Neural cell (in vitro differentiated cells): ENCODE data around the gene KIF13A.

Experiments
- CTCF ChIP-seq: fragments of 450-650 bp; IDR thresholded peaks from 2 replicates; pipeline ENCODE4 v1.5.1; 2014; ENCODE audit warnings: antibody characterized with exemption, mild to moderate bottlenecking, moderate library complexity; ENCODE audit not compliant: poor library complexity, severe bottlenecking
- EP300 ChIP-seq: fragments of 450-650 bp; conservative IDR thresholded peaks from 2 replicates; pipeline ENCODE4 v1.6.1; 2014; ENCODE audit warnings: antibody characterized with exemption, mild to moderate bottlenecking, moderate library complexity; ENCODE audit not compliant: poor library complexity, severe bottlenecking
- EZH2 ChIP-seq: fragments of 200-600, 300-800 bp; shearing (Covaris generic), sonication (generic); IDR thresholded peaks from 2 replicates; pipeline ENCODE4 v1.6.1; 2014; ENCODE audit warnings: antibody characterized with exemption, low read length, borderline replicate concordance, mild to moderate bottlenecking; ENCODE audit not compliant: insufficient read depth, poor library complexity, severe bottlenecking
- REST ChIP-seq: IDR thresholded peaks from 2 replicates; pipeline ENCODE4 v1.6.1; 2012; ENCODE audit warnings: borderline replicate concordance

- TF ChIP-seq EZH2 = no peak
- no peak for TF ChIP-seq CTCF
- no peak for TF ChIP-seq EP300
- TF ChIP-seq REST = no peak
Observed at GRCh38 chr6:17923401-17923863, 64.0 kb downstream of the KIF13A start.
